ENCODE data around the gene B4GALT7.
"Not testable (repeated sequence)": the region's sequence is repeated elsewhere in the genome, so short reads cannot be mapped to it uniquely, and the experiment has no call there.

The B4GALT7 gene

DNA sequence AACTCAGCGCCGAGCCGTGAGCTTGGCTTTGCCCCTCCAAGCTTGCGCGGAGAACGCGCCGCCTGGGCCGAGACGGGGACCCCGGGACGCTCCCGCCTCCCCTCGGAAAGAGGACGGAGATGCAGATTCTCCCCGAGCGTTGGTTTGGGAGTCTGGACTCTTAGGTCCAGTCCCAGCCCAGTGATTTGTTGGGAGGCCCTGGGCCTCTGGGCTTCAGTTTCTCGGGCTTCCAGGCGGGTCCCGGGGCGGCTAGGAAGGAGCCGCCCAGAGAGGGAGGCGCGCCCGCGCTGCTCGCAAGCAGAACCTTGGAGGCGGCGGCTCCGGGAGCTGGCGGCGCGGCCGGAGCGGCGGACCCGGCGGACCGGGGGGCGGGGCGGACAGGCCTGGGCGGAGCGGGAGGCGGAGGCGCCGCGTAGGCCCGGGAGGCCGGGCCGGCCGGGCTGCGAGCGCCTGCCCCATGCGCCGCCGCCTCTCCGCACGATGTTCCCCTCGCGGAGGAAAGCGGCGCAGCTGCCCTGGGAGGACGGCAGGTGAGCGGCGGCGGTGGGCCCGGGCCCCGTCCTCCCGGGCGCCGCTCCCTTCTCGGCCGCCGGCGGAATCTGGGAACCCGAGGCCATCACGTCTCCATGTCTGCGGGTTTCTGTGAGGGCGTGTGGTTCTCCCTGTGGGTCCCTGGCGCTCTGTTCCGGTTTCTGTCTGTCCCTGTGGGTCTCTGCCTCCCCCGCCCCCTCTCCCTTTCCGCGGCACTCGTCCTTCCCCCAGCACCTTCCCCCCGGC, at the start of gene B4GALT7:
Gene B4GALT7, plus strand, starts transcription at position 402 of the 777 bp plus-strand sequence. Its CDS starts 79 bp downstream, at position 481.
- H3K27me3 ChIP-seq (ENCODE audit: low read depth) = no peaks in the 10 kb centered on the region
- H3K9me3 ChIP-seq = no peaks in the 10 kb centered on the region
- peaks cover 18% of the 10 kb centered on the region for H3K36me3 ChIP-seq (replicated peaks)
- in situ Hi-C loops (cut with MboI; ENCODE audit: low sequenced_read_pairs) = loop anchor here (10.0 kb wide), 2 partner anchors 465 to 565 kb away; no protein-coding TSS in a partner anchor
- DNase-seq (ENCODE audit: low spot score in 2 of 2) = peak; percentile 66 to 91
- peak within 1 kb of the TSS; percentile 77 for H3K4me3 ChIP-seq
- peaks cover 3% of the 10 kb centered on the region for H3K4me1 ChIP-seq

GRCh38 chr5:177552839-177553455, 47.0 kb upstream of the B4GALT7 start:
- peaks cover 15% of the 10 kb centered on the region for H3K36me3 ChIP-seq (replicated peaks)
- DNase-seq (ENCODE audit: low spot score in 2 of 2) = peak in 1 of 2 experiments; percentile 58
- peak overlapping the region; percentile 84 for H3K4me3 ChIP-seq
- H3K4me1 ChIP-seq = peaks cover 16% of the 10 kb centered on the region
- no peaks in the 10 kb centered on the region for H3K9me3 ChIP-seq
- in situ Hi-C loops (cut with MboI; ENCODE audit: low sequenced_read_pairs) = no loop called here
- H3K27me3 ChIP-seq (ENCODE audit: low read depth) = no peaks in the 10 kb centered on the region

- H3K4me1 ChIP-seq = peaks cover 16% of the 10 kb centered on the region
- in situ Hi-C loops (cut with MboI; ENCODE audit: low sequenced_read_pairs) = no loop called here
- DNase-seq (ENCODE audit: low spot score in 2 of 2) = peak in 1 of 2 experiments; percentile 45
Measured at GRCh38 chr5:177553671-177554429, 46.1 kb upstream of the B4GALT7 start.

DNA sequence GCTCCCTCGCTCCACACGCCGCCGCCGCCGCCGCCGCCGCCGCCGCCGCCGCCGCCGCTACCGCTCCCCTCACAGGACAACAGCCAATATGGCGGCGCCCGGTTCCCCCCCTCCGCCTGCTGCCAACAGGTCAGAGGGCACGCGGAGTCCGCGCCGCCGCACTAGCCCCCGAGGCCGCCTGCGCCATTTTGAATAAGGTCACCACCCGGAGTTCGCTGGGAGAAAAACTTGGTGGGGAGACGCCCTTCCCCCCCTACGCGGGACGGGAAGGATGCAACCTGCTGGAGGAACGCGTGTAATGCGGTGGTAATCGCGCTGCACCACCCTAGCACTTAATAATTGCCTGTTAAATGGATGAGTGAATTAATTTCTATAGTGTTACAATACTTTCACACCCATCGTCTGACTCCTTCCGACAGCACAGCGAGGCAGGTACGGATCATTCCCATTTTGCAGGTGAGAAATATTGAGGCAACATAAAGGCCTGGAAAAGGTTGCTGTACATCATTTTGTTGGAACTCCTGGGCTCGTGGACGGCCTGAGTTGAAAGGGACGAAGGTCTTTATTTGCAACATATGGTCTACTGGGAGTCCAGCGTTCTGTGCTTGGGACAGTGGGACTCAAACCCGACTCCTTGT, 45.3 kb upstream of the B4GALT7 start, which contains the start of gene FAM193B:
Gene FAM193B, minus strand, starts transcription at position 90 of the 638 bp plus-strand sequence. CDS start 105 bp downstream, outside the sequence.
- H3K4me1 ChIP-seq = peaks cover 20% of the 10 kb centered on the region
- no peaks in the 10 kb centered on the region for H3K27me3 ChIP-seq (ENCODE audit: low read depth)
- peak; percentile 86 to 97 for DNase-seq (ENCODE audit: low spot score in 2 of 2)
- H3K36me3 ChIP-seq (replicated peaks) = peaks cover 15% of the 10 kb centered on the region
- H3K9me3 ChIP-seq = no peaks in the 10 kb centered on the region
- in situ Hi-C loops (cut with MboI; ENCODE audit: low sequenced_read_pairs) = no loop called here
- peak within 1 kb of the TSS; percentile 84 for H3K4me3 ChIP-seq

More at GRCh38 chr5:177553671-177554429, 46.1 kb upstream of the B4GALT7 start:
- Histone ChIP-seq H3K9me3 (no peaks in the 10 kb centered on the region), H3K4me3 (peak overlapping the region; percentile 84), H3K36me3 (replicated peaks) (peaks cover 15% of the 10 kb centered on the region), H3K27me3 (ENCODE audit: low read depth) (no peaks in the 10 kb centered on the region)

GRCh38 chr5:177555228-177555627, 44.7 kb upstream of the B4GALT7 start:
- in situ Hi-C loops (cut with MboI; ENCODE audit: low sequenced_read_pairs) = no loop called here
- Histone ChIP-seq H3K9me3 (no peaks in the 10 kb centered on the region), H3K4me1 (peaks cover 20% of the 10 kb centered on the region), H3K4me3 (no peak overlapping the region), H3K27me3 (ENCODE audit: low read depth) (no peaks in the 10 kb centered on the region), H3K36me3 (replicated peaks) (peaks cover 15% of the 10 kb centered on the region)
- no peak for DNase-seq (ENCODE audit: low spot score in 2 of 2)

- in situ Hi-C loops (cut with MboI; ENCODE audit: low sequenced_read_pairs) = no loop called here
Measured at GRCh38 chr5:177555665-177556064, 44.3 kb upstream of the B4GALT7 start.

GRCh38 chr5:177557041-177557647, 42.8 kb upstream of the B4GALT7 start:
- DNase-seq (ENCODE audit: low spot score in 2 of 2) = no peak

More at GRCh38 chr5:177555665-177556064, 44.3 kb upstream of the B4GALT7 start:
- H3K27me3 ChIP-seq (ENCODE audit: low read depth) = no peaks in the 10 kb centered on the region
- peaks cover 12% of the 10 kb centered on the region for H3K36me3 ChIP-seq (replicated peaks)
- DNase-seq (ENCODE audit: low spot score in 2 of 2) = no peak
- no peaks in the 10 kb centered on the region; the same call in 1 of the 2 replicates for H3K9me3 ChIP-seq
- peaks cover 20% of the 10 kb centered on the region for H3K4me1 ChIP-seq
- no peak overlapping the region for H3K4me3 ChIP-seq

GRCh38 chr5:177557796-177558195, 42.1 kb upstream of the B4GALT7 start:
- no peaks in the 10 kb centered on the region; the same call in 1 of the 2 replicates for H3K9me3 ChIP-seq
- peaks cover 18% of the 10 kb centered on the region for H3K4me1 ChIP-seq
- DNase-seq (ENCODE audit: low spot score in 2 of 2) = no peak
- no peaks in the 10 kb centered on the region for H3K36me3 ChIP-seq (replicated peaks)
- H3K27me3 ChIP-seq (ENCODE audit: low read depth) = no peaks in the 10 kb centered on the region
- H3K4me3 ChIP-seq = no peak overlapping the region
- in situ Hi-C loops (cut with MboI; ENCODE audit: low sequenced_read_pairs) = no loop called here

More at GRCh38 chr5:177557041-177557647, 42.8 kb upstream of the B4GALT7 start:
- Histone ChIP-seq H3K4me1 (peaks cover 20% of the 10 kb centered on the region), H3K4me3 (no peak overlapping the region), H3K27me3 (ENCODE audit: low read depth) (no peaks in the 10 kb centered on the region), H3K9me3 (no peaks in the 10 kb centered on the region; the same call in 1 of the 2 replicates), H3K36me3 (replicated peaks) (peaks cover 4% of the 10 kb centered on the region)
- in situ Hi-C loops (cut with MboI; ENCODE audit: low sequenced_read_pairs) = no loop called here

DNA sequence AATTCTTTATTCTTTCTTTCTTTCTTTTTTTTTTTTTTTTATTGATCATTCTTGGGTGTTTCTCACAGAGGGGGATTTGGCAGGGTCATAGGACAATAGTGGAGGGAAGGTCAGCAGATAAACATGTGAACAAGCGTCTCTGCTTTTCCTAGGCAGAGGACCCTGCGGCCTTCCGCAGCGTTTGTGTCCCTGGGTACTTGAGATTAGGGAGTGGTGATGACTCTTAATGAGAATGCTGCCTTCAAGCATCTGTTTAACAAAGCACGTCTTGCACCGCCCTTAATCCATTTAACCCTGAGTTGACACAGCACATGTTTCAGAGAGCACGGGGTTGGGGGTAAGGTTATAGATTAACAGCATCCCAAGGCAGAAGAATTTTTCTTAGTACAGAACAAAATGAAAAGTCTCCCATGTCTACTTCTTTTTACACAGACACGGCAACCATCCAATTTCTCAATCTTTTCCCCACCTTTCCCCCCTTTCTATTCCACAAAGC, 40.4 kb upstream of the B4GALT7 start:
- H3K4me1 ChIP-seq = peaks cover 15% of the 10 kb centered on the region
- H3K9me3 ChIP-seq; H3K36me3 ChIP-seq (replicated peaks); in situ Hi-C loops (cut with MboI; ENCODE audit: low sequenced_read_pairs); H3K4me3 ChIP-seq; H3K27me3 ChIP-seq (ENCODE audit: low read depth): not testable (repeated sequence)
- peak in 1 of 2 experiments; percentile 27 for DNase-seq (ENCODE audit: low spot score in 2 of 2)

DNA sequence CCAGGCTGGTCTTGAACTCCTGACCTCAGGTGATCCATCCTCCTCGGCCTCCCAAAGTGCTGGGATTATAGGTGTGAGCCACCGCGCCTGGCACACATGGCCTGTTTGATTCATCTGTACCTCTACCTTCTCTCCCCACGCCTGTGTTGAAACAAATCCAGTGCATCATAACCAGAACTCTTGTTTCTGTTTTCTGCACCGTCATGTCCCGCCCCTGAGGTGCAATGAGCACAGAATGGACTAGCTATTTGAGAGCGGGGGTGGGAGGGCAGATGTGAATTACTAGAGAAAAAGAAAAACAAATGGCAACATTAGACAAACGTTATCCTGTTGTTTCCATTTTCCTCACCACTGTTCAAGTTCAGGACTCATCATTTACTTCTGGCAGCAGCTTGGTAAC, 34.9 kb upstream of the B4GALT7 start:
- no peaks in the 10 kb centered on the region for H3K27me3 ChIP-seq (ENCODE audit: low read depth)
- DNase-seq (ENCODE audit: low spot score in 2 of 2) = no peak
- no peaks in the 10 kb centered on the region; the same call in 1 of the 2 replicates for H3K9me3 ChIP-seq
- no peaks in the 10 kb centered on the region for H3K4me1 ChIP-seq
- no peak overlapping the region for H3K4me3 ChIP-seq
- in situ Hi-C loops (cut with MboI; ENCODE audit: low sequenced_read_pairs) = no loop called here
- H3K36me3 ChIP-seq (replicated peaks) = no peaks in the 10 kb centered on the region

- H3K36me3 ChIP-seq (replicated peaks) = no peaks in the 10 kb centered on the region
- in situ Hi-C loops (cut with MboI; ENCODE audit: low sequenced_read_pairs) = no loop called here
- H3K4me3 ChIP-seq = no peak overlapping the region
- no peaks in the 10 kb centered on the region for H3K4me1 ChIP-seq
- no peak for DNase-seq (ENCODE audit: low spot score in 2 of 2)
- H3K27me3 ChIP-seq (ENCODE audit: low read depth) = no peaks in the 10 kb centered on the region
- no peaks in the 10 kb centered on the region for H3K9me3 ChIP-seq
Measured at GRCh38 chr5:177568326-177568725, 31.6 kb upstream of the B4GALT7 start.

- no peaks in the 10 kb centered on the region; the same call in 1 of the 2 replicates for H3K27me3 ChIP-seq (ENCODE audit: low read depth)
- no peaks in the 10 kb centered on the region for H3K4me1 ChIP-seq
- no peaks in the 10 kb centered on the region for H3K36me3 ChIP-seq (replicated peaks)
- no peak overlapping the region for H3K4me3 ChIP-seq
- no peaks in the 10 kb centered on the region for H3K9me3 ChIP-seq
- no peak for DNase-seq (ENCODE audit: low spot score in 2 of 2)
- in situ Hi-C loops (cut with MboI; ENCODE audit: low sequenced_read_pairs) = no loop called here
Measured at GRCh38 chr5:177569894-177570293, 30.0 kb upstream of the B4GALT7 start.
